GM18498 (cell line): Measurements from ENCODE around the gene M1AP.

Experiments used
- ATAC-seq: cut with Tn5 transposase; IDR thresholded peaks from one replicate; pipeline ENCODE4 v1.9.1; 2021; ENCODE audit warnings: mild to moderate bottlenecking, moderate library complexity; ENCODE audit not compliant: unreplicated experiment

The M1AP gene

GRCh38 chr2:74507926-74508520, 140.1 kb downstream of the M1AP start:
- peak; percentile 12 for ATAC-seq
